Cardiac muscle cell (in vitro differentiated cells and primary cell): ENCODE data around the gene CATSPERD. TPM values are rescaled to one million over a fixed set of nuclear protein-coding genes. Genes with fewer than 3 reads are reported as not detected.
A peak's percentile ranks its signal among the peaks of the same experiment; 100 is the strongest.
"Not testable (repeated sequence)": the region's sequence is repeated elsewhere in the genome, so short reads cannot be mapped to it uniquely, and the experiment has no call there.

Source experiments
- DNase-seq, 2 donors: peaks; one replicate each; pipeline versions ENCODE4 v3.0.0 to v3.0.0-alpha.2; 2010 to 2017; ENCODE audit warnings: low read depth in 1 of 2, low spot score in 1 of 2
- H3K27ac ChIP-seq: fragments of 200-600 bp; sonication (generic); 2 replicates; pipeline ENCODE4 v1.5.1; 2016
- H3K27me3 ChIP-seq: fragments of 200-600 bp; sonication (generic); 2 replicates; pipeline ENCODE4 v1.6.0; 2016; ENCODE audit warnings: control low read depth
- H3K36me3 ChIP-seq: fragments of 200-600 bp; sonication (generic); 2 replicates; pipeline ENCODE4 v1.5.1; 2016; ENCODE audit warnings: control low read depth
- H3K4me1 ChIP-seq: fragments of 200-600 bp; sonication (generic); 2 replicates; pipeline ENCODE4 v1.8.1; 2017; ENCODE audit warnings: low read depth, mild to moderate bottlenecking, mixed run types
- H3K4me3 ChIP-seq: fragments of 200-600 bp; sonication (generic); 2 replicates; pipeline ENCODE4 v1.5.1; 2016; ENCODE audit warnings: mild to moderate bottlenecking
- H3K9me3 ChIP-seq: fragments of 200-600 bp; sonication (generic); 2 replicates; pipeline ENCODE4 v1.5.1; 2017; ENCODE audit warnings: low read depth, mild to moderate bottlenecking, control low read depth
- polyA plus RNA-seq: library from polyadenylated mRNA; unstranded; fragments of >200 nt; fragmentation: Nextera tagmentation; extraction: Ambion mirVana; gene quantifications from 2 replicates; pipeline ENCODE4 v1.2.1, GENCODE V29; 2016
- total RNA-seq: library from RNA; depleted of rRNA; stranded (reverse); fragments of >200 nt; gene quantifications from 2 replicates; pipeline ENCODE4 v1.2.3, GENCODE V29; 2016
- TF ChIP-seq, protein P1 (sequence below): IDR thresholded peaks from 2 replicates; pipeline ENCODE4 v1.5.1; 2012; ENCODE audit warnings: low read depth, mild to moderate bottlenecking, low read length

Gene CATSPERD
- total and polyA plus RNA-seq, 2 experiments from 2014 or later: not detected

DNA sequence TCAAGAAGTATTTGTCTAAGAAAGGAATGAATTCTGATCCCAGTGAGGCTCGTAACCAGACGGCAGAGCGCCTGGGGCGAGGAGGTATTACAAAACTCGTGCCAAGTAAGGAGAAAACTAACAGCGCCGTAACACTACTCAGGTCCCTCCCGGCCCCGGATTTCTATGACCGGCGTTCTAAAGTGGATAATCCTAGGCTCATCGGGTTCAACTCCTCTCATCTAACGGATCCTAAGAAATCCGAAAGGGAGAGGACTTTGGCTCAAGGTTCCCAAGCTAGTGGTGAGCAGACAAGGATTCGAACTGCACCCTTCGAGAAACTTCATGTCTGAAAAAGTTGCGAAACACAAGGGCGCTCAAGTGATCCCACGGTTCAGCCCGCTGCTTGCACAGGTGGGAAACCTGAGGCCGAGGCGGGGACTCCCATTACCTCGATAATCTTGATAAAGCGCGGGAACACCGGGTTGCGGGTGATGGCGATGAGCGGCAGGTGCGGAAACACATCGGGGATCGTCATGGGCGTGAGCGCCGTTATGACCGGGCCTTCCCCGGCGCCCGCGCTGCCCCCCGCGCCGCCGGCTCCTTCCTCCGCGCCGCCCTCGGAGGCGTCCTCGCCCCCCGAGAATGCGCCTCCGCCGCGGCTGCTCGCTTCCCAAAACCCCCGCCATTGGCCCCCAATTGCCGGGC is 1.0 kb upstream of the CATSPERD start:
- DNase-seq: peak in 1 of 2 donors; percentile 34
- H3K36me3 ChIP-seq: no peaks in the 10 kb centered on the region
- H3K4me3 ChIP-seq: peak overlapping the region; percentile 94
- H3K9me3 ChIP-seq: no peaks in the 10 kb centered on the region
- H3K27me3 ChIP-seq: no peaks in the 10 kb centered on the region
- H3K4me1 ChIP-seq: peaks cover 6% of the 10 kb centered on the region
- H3K27ac ChIP-seq: peak overlapping the region; percentile 93
- TF ChIP-seq, protein P1, sequence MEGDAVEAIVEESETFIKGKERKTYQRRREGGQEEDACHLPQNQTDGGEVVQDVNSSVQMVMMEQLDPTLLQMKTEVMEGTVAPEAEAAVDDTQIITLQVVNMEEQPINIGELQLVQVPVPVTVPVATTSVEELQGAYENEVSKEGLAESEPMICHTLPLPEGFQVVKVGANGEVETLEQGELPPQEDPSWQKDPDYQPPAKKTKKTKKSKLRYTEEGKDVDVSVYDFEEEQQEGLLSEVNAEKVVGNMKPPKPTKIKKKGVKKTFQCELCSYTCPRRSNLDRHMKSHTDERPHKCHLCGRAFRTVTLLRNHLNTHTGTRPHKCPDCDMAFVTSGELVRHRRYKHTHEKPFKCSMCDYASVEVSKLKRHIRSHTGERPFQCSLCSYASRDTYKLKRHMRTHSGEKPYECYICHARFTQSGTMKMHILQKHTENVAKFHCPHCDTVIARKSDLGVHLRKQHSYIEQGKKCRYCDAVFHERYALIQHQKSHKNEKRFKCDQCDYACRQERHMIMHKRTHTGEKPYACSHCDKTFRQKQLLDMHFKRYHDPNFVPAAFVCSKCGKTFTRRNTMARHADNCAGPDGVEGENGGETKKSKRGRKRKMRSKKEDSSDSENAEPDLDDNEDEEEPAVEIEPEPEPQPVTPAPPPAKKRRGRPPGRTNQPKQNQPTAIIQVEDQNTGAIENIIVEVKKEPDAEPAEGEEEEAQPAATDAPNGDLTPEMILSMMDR: no peak

DNA sequence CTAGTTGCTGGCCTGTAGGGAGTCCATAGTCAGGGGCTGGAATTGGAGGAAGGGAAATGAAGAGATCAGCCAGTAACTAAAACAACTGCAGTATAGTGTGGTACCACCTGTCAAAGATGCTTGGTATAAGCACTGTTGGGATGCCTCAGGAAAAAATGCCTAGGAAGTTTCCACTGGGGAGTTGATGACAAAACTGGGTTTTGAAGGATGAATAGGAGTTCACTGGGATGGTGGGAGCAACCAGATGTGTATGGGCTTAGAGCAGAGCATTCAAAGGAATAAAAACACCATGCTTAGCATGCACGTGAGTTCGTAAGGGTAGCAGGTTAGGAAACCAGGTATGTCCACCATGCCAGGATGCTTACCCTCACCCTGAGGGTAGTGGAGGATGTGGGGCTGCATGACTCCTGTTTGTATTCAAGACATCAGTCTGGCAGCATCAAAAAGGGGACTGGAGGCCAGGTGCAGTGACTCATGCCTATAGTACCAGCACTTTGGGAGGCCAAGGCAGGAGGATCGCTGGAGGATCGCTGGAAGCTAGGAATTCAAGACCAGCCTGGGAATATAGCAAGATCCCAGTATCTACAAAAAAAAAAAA is 7.1 kb downstream of the CATSPERD start:
- TF ChIP-seq, protein P1: no peak
- no peak for DNase-seq
- no peaks in the 10 kb centered on the region for H3K4me1 ChIP-seq
- no peaks in the 10 kb centered on the region for H3K9me3 ChIP-seq
- H3K36me3 ChIP-seq: no peaks in the 10 kb centered on the region
- H3K27me3 ChIP-seq: no peaks in the 10 kb centered on the region
- no peak overlapping the region for H3K27ac ChIP-seq
- H3K4me3 ChIP-seq: no peak overlapping the region

DNA sequence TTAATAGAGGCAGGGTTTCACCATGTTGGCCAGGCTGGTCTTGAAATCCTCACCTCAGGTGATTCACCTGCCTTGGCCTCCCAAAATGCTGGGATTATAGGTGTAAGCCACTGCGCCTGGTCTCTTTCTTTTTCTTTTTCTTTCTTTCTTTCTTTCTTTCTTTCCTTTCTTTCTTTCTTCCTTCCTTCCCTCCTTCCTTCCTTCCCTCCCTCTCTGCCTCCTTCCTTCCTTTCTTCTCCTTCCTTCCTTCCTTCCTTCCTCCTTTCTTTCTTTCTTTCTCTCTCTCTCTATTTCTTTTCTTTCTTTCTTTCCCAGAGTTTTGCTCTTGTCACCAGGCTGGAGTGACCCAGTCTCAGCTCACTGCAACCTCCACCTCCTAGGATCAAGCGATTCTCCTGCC is 12.7 kb downstream of the CATSPERD start:
- DNase-seq, H3K27ac ChIP-seq, H3K4me3 ChIP-seq: not testable (repeated sequence)

DNA sequence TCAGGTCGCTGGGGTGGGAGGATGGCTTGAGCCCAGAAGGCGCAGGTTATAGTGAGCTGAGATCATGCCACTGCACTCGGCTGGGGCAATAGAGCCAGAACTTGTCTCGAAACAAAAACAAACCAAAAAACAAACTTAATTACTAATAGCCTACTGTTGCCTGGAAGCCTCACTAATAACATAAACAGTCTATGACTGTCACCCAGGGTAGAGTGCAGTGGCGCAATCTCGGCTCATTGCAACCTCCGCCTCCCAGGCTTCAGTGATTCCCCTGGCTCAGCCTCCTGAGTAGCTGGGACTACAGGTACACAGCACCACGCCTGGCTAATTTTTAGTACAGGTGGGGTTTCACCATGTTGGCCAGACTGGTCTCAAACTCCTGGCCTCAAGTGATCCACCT is 18.0 kb downstream of the CATSPERD start:
- H3K27me3 ChIP-seq: no peaks in the 10 kb centered on the region
- no peak overlapping the region for H3K27ac ChIP-seq
- no peak for DNase-seq
- H3K36me3 ChIP-seq: no peaks in the 10 kb centered on the region
- TF ChIP-seq, protein P1: no peak
- no peaks in the 10 kb centered on the region for H3K4me1 ChIP-seq
- no peaks in the 10 kb centered on the region for H3K9me3 ChIP-seq
- H3K4me3 ChIP-seq: no peak overlapping the region

More for the DNA sequence above, 12.7 kb downstream of the CATSPERD start:
- H3K27me3 ChIP-seq, H3K4me1 ChIP-seq, H3K36me3 ChIP-seq, H3K9me3 ChIP-seq: not testable (repeated sequence)

DNA sequence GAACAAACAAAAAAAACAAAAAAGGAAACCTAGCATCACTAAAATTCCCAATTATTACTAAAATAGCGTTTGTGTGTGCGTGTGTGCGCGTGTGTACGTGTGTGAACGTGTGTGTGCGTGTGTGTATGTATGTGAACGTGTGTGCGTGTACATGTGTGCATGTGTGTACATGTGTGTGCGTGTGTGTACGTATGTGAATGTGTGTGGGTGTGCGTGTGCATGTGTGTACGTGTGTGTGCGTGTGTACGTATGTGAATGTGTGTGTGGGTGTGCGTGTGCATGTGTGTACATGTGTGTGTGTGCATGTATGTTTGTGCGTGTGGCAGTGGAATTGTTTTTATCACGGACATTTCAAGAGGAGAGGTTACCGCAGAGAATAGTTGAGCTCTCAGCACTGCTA is 21.6 kb downstream of the CATSPERD start:
- TF ChIP-seq, protein P1: no peak
- no peak for DNase-seq
- no peak overlapping the region for H3K27ac ChIP-seq
- H3K27me3 ChIP-seq: no peaks in the 10 kb centered on the region
- H3K4me3 ChIP-seq: no peak overlapping the region
- H3K9me3 ChIP-seq: no peaks in the 10 kb centered on the region
- H3K4me1 ChIP-seq: no peaks in the 10 kb centered on the region
- no peaks in the 10 kb centered on the region for H3K36me3 ChIP-seq

DNA sequence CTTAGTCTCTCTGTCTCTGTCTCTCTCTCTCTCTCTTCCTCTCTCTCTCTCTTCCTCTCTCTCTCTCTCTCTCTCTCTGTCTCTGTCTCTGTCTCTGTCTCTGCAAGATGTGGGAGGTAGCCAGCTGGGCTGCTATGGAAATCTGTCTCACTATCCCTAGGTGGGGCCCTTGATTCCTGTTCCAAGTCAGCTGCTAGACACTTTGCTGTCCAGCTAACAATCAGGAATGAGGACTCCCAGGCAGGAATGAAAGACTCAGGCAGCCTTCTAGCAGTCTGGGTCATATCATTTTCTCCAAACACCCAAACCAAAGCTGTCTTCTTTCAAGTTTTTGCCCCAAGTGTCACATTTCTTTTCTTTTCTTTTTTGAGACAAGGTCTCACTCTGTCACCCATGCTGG is 23.2 kb downstream of the CATSPERD start:
- no peak for DNase-seq
- Histone ChIP-seq H3K27ac (no peak overlapping the region), H3K4me1 (no peaks in the 10 kb centered on the region), H3K4me3 (no peak overlapping the region), H3K9me3 (no peaks in the 10 kb centered on the region), H3K27me3 (no peaks in the 10 kb centered on the region), H3K36me3 (no peaks in the 10 kb centered on the region)
- TF ChIP-seq, protein P1: no peak

DNA sequence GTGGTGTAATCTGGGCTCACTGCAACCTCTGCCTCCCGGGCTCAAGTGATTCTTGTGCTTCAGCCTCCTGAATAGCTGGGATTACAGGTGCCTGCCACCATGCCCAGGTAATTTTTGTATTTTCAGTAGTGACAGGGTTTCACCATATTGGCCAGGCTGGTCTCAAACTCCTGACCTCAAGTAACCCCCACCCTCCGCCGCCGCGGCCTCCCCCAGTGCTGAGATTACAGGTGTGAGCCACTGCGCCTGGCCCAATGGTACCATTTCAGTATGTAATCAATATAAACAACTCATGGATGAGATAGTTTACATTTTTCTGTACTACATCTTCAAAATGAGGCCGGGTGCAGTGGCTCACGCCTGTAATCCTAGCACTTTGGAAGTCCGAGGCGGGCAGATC is 24.6 kb downstream of the CATSPERD start:
- H3K36me3 ChIP-seq, H3K4me1 ChIP-seq, H3K9me3 ChIP-seq, H3K4me3 ChIP-seq, H3K27me3 ChIP-seq, DNase-seq, H3K27ac ChIP-seq: not testable (repeated sequence)

DNA sequence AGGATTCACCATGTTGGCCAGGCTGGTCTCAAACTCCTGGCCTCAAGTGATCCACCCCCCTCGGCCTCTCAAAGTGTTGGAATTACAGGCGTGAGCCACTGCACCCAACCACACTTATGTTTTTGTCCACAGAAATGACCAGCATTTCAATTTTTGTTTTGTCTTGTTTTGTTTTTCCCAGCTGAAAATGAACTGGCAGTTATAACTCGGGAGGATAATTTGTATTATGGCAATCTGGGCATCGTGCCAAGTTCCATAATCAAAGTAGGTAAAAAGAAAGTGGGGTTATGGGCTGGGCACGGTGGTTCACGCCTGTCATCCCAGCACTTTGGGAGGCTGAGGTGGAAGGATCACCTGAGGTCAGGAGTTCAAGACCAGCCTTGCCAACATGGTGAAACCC is 28.5 kb downstream of the CATSPERD start:
- not testable (repeated sequence) for H3K27me3 ChIP-seq, H3K36me3 ChIP-seq, H3K4me3 ChIP-seq, DNase-seq, H3K4me1 ChIP-seq, H3K27ac ChIP-seq, H3K9me3 ChIP-seq
